GM19239 (cell line): ENCODE measurements around the gene TSC22D4.

Source experiments
- DNase-seq: peaks from one replicate; pipeline ENCODE4 v3.0.0; 2011; ENCODE audit warnings: low spot score; ENCODE audit not compliant: insufficient read length
- FAIRE-seq: peaks from 2 replicates; lab custom pipeline; 2011; peaks lifted over from hg19 to GRCh38; lab: Jason Lieb, UNC

The TSC22D4 gene

GRCh38 chr7:100430493-100431285 is 48.3 kb downstream of the TSC22D4 start:
- DNase-seq (no peak), FAIRE-seq (peak; percentile 57)

- DNase-seq (peak; percentile 79), FAIRE-seq (peak; percentile 48)
Observed at GRCh38 chr7:100429637-100430492, 49.1 kb downstream of the TSC22D4 start, which contains the start of gene MEPCE. MEPCE (plus strand) TSS chr7:100429831; CDS start chr7:100430019, 188 bp downstream.

GRCh38 chr7:100428967-100429636 is 49.9 kb downstream of the TSC22D4 start:
- FAIRE-seq (no peak), DNase-seq (no peak)

- peak; percentile 72 for DNase-seq
- peak; percentile 95 for FAIRE-seq
Observed at GRCh38 chr7:100428199-100428966, 50.6 kb downstream of the TSC22D4 start, which contains the start of gene ZCWPW1. ZCWPW1 (minus strand) TSS chr7:100428703; CDS start chr7:100420649, 8,054 bp downstream.

- DNase-seq (no peak), FAIRE-seq (no peak)
Observed at GRCh38 chr7:100427762-100428198, 51.2 kb downstream of the TSC22D4 start.

GRCh38 chr7:100426516-100426915 is 52.5 kb downstream of the TSC22D4 start:
- FAIRE-seq, result no peak
- DNase-seq, result no peak

GRCh38 chr7:100425347-100425746 is 53.7 kb downstream of the TSC22D4 start:
- FAIRE-seq (no peak), DNase-seq (no peak)

- peak; percentile 18 for FAIRE-seq
- DNase-seq, result no peak
Observed at GRCh38 chr7:100423315-100423714, 55.7 kb downstream of the TSC22D4 start.

GRCh38 chr7:100419660-100420226 is 59.3 kb downstream of the TSC22D4 start:
- FAIRE-seq (no peak), DNase-seq (no peak)

GRCh38 chr7:100418930-100419659 is 59.9 kb downstream of the TSC22D4 start:
- DNase-seq, result no peak
- peak; percentile 56 for FAIRE-seq
